Activated CD4-positive, alpha-beta T cell treated with anti-CD3 and anti-CD28 coated beads, Interleukin-2, amount 10 ng/mL, durations not matched to agents 7 days and 5 days (primary cell): ENCODE results near the gene NME7. TPM values are rescaled to one million over a fixed set of nuclear protein-coding genes. Genes with fewer than 3 reads are reported as not detected.
"Not testable (repeated sequence)": the region's sequence is repeated elsewhere in the genome, so short reads cannot be mapped to it uniquely, and the experiment has no call there.

ENCODE experiments used
- CTCF ChIA-PET: fragments of 350-600 bp; sonication (Branson Sonifier 250); formaldehyde crosslinking; loops from one replicate; lab custom pipeline; 2021; ENCODE audit warnings: antibody characterized with exemption; lab: Charles Lee
- POLR2A ChIA-PET: fragments of 350-600 bp; sonication (Branson Sonifier 250); formaldehyde crosslinking; loops from one replicate; lab custom pipeline; 2021; ENCODE audit warnings: antibody characterized with exemption; lab: Charles Lee
- DNase-seq: peaks from one replicate; pipeline ENCODE4 v3.0.0-alpha.2; 2020
- H3K27ac Mint-ChIP-seq: one replicate; pipeline ENCODE4 v1.8.0; 2021; ENCODE audit warnings: mild to moderate bottlenecking, moderate library complexity, mixed read lengths
- H3K27me3 Mint-ChIP-seq: one replicate; pipeline ENCODE4 v1.8.0; 2021; ENCODE audit warnings: mixed read lengths
- H3K36me3 Mint-ChIP-seq: one replicate; pipeline ENCODE4 v1.8.0; 2021; ENCODE audit warnings: low read depth, mixed read lengths
- H3K4me1 Mint-ChIP-seq: one replicate; pipeline ENCODE4 v1.8.0; 2021; ENCODE audit warnings: mixed read lengths
- H3K4me3 Mint-ChIP-seq: one replicate; pipeline ENCODE4 v1.8.0; 2021; ENCODE audit warnings: mild to moderate bottlenecking, moderate library complexity, mixed read lengths
- H3K9me3 Mint-ChIP-seq: one replicate; pipeline ENCODE4 v1.8.0; 2021; ENCODE audit warnings: mixed read lengths
- total RNA-seq, 2 experiments: library from RNA; stranded (reverse); gene quantifications; one replicate each; pipeline ENCODE4 v1.2.3, GENCODE V29; 2021

NME7 gene
- total RNA-seq, 2 experiments from 2014 or later, result 16.6 to 16.9 TPM

- Mint-ChIP-seq H3K9me3 (peaks cover 21% of the 10 kb centered on the region), H3K27ac (no peak overlapping the region), H3K4me1 (peaks cover 18% of the 10 kb centered on the region), H3K4me3 (no peak overlapping the region), H3K27me3 (no peaks in the 10 kb centered on the region), H3K36me3 (peaks cover 10% of the 10 kb centered on the region)
- DNase-seq, result no peak
- CTCF ChIA-PET, result interaction anchor here (1.2 kb wide), 1 partner anchor 10 kb away, joined by 4 read pairs; no protein-coding TSS in a partner anchor
- POLR2A ChIA-PET, result no interaction called here
These were observed 29.0 kb downstream of the NME7 start for GRCh38 chr1:169338617-169339016.

DNA sequence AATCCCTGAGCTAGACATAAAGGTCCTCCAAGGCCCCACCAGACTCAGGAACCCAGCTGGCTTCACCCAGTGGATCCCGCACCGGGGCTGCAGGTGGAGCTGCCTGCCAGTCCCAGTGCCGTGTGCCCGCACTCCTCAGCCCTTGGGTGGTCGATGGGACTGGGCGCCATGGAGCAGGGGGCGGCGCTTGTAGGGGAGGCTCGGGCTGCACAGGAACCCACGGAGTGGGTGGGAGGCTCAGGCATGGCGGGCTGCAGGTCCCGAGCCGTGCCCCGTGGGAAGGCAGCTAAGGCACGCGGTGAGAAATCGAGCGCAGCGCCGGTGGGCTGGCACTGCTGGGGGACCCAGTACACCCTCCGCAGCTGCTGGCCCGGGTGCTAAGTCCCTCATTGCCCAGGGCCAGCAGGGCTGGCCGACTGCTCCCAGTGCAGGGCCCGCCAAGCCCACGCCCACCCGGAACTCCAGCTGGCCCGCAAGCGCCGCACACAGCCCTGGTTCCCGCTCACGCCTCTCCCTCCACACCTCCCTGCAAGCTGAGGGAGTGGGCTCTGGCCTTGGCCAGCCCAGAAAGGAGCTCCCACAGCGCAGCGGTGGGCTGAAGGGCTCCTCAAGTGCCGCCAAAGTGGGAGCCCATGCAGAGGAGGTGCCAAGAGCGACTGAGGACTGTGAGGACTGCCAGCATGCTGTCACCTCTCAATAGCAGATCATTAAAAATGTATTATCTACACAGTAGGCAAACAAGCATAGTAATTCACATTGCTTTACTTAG lies 30.5 kb downstream of the NME7 start:
- DNase-seq, H3K27ac Mint-ChIP-seq, H3K36me3 Mint-ChIP-seq, H3K27me3 Mint-ChIP-seq, H3K4me3 Mint-ChIP-seq, POLR2A ChIA-PET, CTCF ChIA-PET: not testable (repeated sequence)
- Mint-ChIP-seq H3K4me1 (peaks cover 18% of the 10 kb centered on the region), H3K9me3 (peaks cover 24% of the 10 kb centered on the region)

DNA sequence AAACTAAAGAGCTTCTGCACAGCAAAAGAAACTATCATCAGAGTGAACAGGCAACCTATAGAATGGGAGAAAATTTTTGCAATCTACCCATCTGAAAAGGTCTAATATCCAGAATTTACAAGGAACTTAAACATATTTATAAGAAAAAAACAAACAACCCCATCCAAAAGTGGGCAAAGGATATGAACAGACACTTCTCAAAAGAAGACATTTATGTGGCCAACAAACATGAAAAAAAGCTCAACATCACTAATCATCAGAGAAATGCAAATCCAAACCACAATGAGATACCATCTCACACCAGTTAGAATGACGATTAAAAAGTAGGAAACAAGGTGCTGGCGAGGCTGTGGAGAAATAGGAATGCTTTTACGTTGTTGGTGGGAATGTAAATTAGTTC lies 32.9 kb downstream of the NME7 start:
- H3K36me3 Mint-ChIP-seq, result peaks cover 10% of the 10 kb centered on the region
- H3K27ac Mint-ChIP-seq, DNase-seq, H3K4me3 Mint-ChIP-seq, POLR2A ChIA-PET, H3K27me3 Mint-ChIP-seq, CTCF ChIA-PET: not testable (repeated sequence)
- peaks cover 19% of the 10 kb centered on the region for H3K9me3 Mint-ChIP-seq
- peaks cover 13% of the 10 kb centered on the region for H3K4me1 Mint-ChIP-seq

DNA sequence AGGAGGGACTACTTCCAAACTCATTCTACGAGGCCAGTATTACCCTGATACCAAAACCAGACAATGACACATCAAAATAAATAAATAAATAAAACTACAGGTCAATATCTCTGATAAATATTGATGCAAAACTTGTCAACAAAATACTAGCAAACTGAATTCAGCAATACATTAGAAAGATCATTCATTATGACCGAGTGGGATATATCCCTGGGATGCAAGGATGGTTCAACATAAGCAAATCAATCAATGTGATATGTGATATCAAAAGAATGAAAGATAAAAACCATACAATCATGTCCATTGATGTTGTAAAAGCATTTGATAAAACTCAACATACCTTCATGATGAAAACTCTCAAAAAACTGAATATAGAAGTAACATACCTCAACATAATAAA lies 36.7 kb downstream of the NME7 start:
- H3K36me3 Mint-ChIP-seq, result peaks cover 12% of the 10 kb centered on the region
- peaks cover 22% of the 10 kb centered on the region for H3K9me3 Mint-ChIP-seq
- peaks cover 9% of the 10 kb centered on the region for H3K4me1 Mint-ChIP-seq
- no peak for DNase-seq
- no peak overlapping the region for H3K4me3 Mint-ChIP-seq
- no peaks in the 10 kb centered on the region for H3K27me3 Mint-ChIP-seq
- ChIA-PET CTCF (no interaction called here), POLR2A (no interaction called here)
- H3K27ac Mint-ChIP-seq, result no peak overlapping the region

DNA sequence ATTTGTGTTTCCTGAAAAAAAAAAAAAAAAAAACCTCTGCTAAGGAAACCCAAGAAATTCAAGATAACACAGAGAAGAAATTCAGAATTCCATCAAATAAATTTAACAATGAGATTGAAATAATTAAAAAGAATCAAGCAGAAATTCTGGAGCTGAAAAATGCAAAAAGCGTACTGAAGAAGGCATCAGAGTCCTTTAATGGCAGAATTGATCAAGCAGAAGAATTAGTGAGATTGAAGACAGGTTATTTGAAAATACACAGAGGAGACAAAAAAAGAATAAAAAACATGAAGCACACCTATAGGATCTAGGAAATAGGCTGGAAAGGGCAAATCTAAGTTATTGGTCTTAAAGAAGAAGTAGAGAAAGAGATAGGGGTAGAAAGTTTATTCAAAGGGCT lies 38.2 kb downstream of the NME7 start:
- DNase-seq, result no peak
- H3K4me3 Mint-ChIP-seq, result no peak overlapping the region
- ChIA-PET POLR2A (no interaction called here), CTCF (interaction anchor here (0.6 to 0.7 kb wide), 2 partner anchors 79 to 554 kb away, joined by 5 to 7 read pairs; no protein-coding TSS in a partner anchor)
- peaks cover 17% of the 10 kb centered on the region for H3K9me3 Mint-ChIP-seq
- no peak overlapping the region for H3K27ac Mint-ChIP-seq
- no peaks in the 10 kb centered on the region for H3K27me3 Mint-ChIP-seq
- H3K36me3 Mint-ChIP-seq, result peaks cover 7% of the 10 kb centered on the region
- H3K4me1 Mint-ChIP-seq, result peaks cover 10% of the 10 kb centered on the region

- CTCF ChIA-PET, result no interaction called here
- Mint-ChIP-seq H3K9me3 (peaks cover 17% of the 10 kb centered on the region), H3K27ac (no peak overlapping the region), H3K4me3 (no peak overlapping the region), H3K36me3 (peaks cover 7% of the 10 kb centered on the region), H3K27me3 (no peaks in the 10 kb centered on the region), H3K4me1 (peaks cover 10% of the 10 kb centered on the region)
- POLR2A ChIA-PET, result no interaction called here
- no peak for DNase-seq
These were observed 39.7 kb downstream of the NME7 start for GRCh38 chr1:169327875-169328274.

GRCh38 chr1:169326956-169327268 lies 40.7 kb downstream of the NME7 start:
- ChIA-PET POLR2A (no interaction called here), CTCF (interaction anchor here (0.5 to 1.9 kb wide), 3 partner anchors 13 to 598 kb away, joined by 3 to 4 read pairs (median 4); partner anchors contain the start of gene DPT)
- peaks cover 7% of the 10 kb centered on the region for H3K36me3 Mint-ChIP-seq
- H3K27me3 Mint-ChIP-seq, result no peaks in the 10 kb centered on the region
- H3K27ac Mint-ChIP-seq, result no peak overlapping the region
- peaks cover 10% of the 10 kb centered on the region for H3K4me1 Mint-ChIP-seq
- peaks cover 14% of the 10 kb centered on the region for H3K9me3 Mint-ChIP-seq
- H3K4me3 Mint-ChIP-seq, result no peak overlapping the region
- DNase-seq, result no peak

DNA sequence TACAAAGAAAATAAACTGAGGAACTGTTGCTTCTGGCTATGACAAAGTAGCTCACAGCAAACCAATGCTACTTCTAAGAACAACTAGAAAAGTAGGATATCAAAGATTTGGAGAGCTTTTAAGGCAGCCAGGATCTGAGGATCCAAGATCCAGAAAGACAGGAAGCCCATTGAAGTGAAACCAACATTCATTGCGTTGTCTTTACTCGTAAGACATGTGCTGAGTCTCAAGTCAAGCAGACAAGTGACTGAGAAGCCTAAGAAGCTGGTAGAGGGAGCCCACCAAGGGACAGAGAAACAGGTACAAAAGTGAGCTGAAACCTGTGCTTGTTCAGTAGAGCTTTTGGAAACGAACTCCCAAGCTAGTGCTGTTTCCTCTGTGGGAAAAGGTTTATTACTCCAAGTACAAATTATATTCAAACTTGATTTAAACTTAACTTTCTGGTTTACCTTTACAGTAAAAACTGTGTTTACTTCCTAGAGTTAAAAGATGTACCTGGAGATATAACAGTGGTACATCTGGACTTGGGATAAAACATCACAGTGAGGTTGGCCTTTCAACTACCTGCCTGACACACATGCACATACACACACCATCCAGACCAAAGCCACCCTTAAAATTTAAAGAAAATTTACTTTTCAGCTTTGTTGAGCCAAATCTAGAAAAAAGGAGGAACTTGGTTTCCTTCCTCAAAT lies 41.2 kb downstream of the NME7 start:
- Mint-ChIP-seq H3K27ac (no peak overlapping the region), H3K36me3 (peaks cover 7% of the 10 kb centered on the region), H3K4me3 (no peak overlapping the region), H3K27me3 (no peaks in the 10 kb centered on the region), H3K4me1 (peaks cover 10% of the 10 kb centered on the region), H3K9me3 (peaks cover 14% of the 10 kb centered on the region)
- ChIA-PET CTCF (interaction anchor here (0.5 to 1.9 kb wide), 2 partner anchors 24 to 597 kb away, joined by 3 to 4 read pairs; partner anchors contain the start of gene DPT), POLR2A (no interaction called here)
- DNase-seq, result no peak

DNA sequence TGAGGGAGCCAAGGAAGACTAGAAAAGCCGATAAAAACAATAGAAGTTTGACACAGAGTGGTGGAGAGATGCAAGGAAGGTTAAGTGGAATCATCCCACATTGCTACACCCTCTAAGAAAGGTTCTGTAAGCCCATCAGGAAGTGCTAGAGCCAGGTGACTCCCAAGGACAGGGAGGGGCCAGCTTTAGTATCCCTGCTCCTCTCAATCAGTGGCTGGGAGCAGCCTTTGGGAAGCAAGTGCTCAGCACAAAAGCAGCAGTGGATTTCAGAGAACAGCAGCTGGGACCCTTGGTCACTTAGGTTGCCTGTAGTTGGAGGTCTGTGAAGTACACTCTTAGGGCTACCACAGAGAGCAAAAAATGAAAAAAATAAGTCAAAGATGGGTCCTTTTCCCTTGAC lies 42.5 kb downstream of the NME7 start:
- Mint-ChIP-seq H3K4me1 (peaks cover 10% of the 10 kb centered on the region), H3K27me3 (no peaks in the 10 kb centered on the region), H3K36me3 (peaks cover 6% of the 10 kb centered on the region), H3K27ac (no peak overlapping the region), H3K9me3 (peaks cover 11% of the 10 kb centered on the region), H3K4me3 (no peak overlapping the region)
- no peak for DNase-seq
- POLR2A ChIA-PET, result no interaction called here
- CTCF ChIA-PET, result interaction anchor here (1.0 to 1.9 kb wide), 2 partner anchors 26 to 213 kb away, joined by 3 to 4 read pairs; no protein-coding TSS in a partner anchor

DNA sequence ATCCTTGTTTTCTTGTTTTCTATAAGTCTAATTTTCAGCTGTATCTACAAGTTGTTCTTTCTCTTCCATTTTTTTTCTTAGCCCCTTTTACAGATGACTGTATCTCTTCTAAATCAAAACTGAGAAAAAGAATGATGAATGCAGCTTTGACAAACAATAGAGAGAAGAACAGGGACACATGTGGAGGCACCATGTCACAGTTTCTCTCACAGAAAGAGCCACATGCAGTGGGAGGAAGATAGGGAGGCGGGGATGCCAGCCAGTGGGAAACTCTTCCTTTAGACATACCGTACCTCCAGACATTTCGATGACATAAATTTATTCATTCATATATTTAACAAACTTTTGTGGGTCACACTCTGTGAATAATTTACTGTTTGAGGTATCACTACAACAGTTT lies 45.5 kb downstream of the NME7 start:
- POLR2A ChIA-PET, result no interaction called here
- H3K27ac Mint-ChIP-seq, result no peak overlapping the region
- no peaks in the 10 kb centered on the region for H3K9me3 Mint-ChIP-seq
- H3K27me3 Mint-ChIP-seq, result no peaks in the 10 kb centered on the region
- no peak overlapping the region for H3K4me3 Mint-ChIP-seq
- peaks cover 6% of the 10 kb centered on the region for H3K4me1 Mint-ChIP-seq
- peaks cover 1% of the 10 kb centered on the region for H3K36me3 Mint-ChIP-seq
- no peak for DNase-seq
- CTCF ChIA-PET, result no interaction called here

DNA sequence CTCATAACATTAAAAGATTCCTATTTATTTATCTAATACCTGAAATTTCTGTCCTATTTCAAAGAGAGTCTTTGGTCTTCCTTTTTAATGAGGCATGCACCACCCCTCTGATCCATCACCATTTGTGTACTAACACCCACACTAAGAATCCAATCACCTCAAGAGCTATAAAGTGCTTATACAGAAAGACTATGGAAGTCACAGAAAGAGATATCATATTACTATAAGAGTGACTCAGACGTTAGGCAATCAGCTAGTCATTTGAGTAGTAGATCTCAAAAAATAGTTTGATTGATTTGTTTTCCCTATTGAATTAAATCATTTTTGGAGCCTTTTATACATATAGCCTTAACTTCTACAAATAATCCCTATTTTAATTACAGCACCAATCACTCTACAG lies 46.1 kb downstream of the NME7 start:
- ChIA-PET POLR2A (no interaction called here), CTCF (no interaction called here)
- Mint-ChIP-seq H3K36me3 (peaks cover 1% of the 10 kb centered on the region), H3K27me3 (no peaks in the 10 kb centered on the region), H3K4me1 (peaks cover 4% of the 10 kb centered on the region), H3K9me3 (no peaks in the 10 kb centered on the region), H3K4me3 (no peak overlapping the region), H3K27ac (no peak overlapping the region)
- DNase-seq, result no peak

DNA sequence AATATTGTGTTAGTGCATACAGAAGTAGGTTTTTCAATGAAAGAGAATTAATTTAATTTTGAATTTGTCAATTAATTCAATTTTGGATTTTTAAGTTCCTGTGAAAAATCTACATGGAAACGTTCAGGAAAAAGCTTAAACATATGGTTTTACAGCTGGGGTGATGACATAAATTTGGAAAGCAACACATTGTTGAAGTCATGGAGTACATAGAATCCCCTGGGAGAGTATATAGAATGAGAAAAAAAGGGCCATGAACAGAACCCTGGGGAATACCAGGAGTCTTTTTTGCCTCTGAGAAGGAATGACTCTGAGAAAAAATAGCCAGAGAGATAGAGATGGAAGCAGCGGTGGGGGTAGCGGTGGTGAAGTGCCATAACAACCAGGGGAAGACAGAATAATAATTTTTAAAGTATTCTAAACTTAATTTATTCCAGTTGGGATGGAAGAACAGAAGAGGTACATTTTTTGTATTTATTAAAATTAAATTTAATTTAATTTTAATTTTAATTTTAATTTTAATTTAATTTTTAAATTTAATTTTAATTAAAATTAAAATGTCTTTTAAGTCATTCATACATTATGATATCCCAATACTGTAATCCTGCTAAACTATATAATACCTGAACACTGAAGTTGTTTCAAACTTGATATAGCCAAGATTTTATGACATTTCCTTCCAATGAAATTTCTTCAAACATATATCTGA lies 48.9 kb downstream of the NME7 start:
- H3K27ac Mint-ChIP-seq, result no peak overlapping the region
- H3K9me3 Mint-ChIP-seq, result no peaks in the 10 kb centered on the region
- POLR2A ChIA-PET, result no interaction called here
- peaks cover 1% of the 10 kb centered on the region for H3K36me3 Mint-ChIP-seq
- no peak overlapping the region for H3K4me3 Mint-ChIP-seq
- CTCF ChIA-PET, result interaction anchor here (0.7 kb wide), 1 partner anchor 191 kb away, joined by 3 read pairs; no protein-coding TSS in a partner anchor
- H3K4me1 Mint-ChIP-seq, result no peaks in the 10 kb centered on the region
- no peak for DNase-seq
- H3K27me3 Mint-ChIP-seq, result no peaks in the 10 kb centered on the region

- peaks cover 9% of the 10 kb centered on the region for H3K4me1 Mint-ChIP-seq
- DNase-seq, result no peak
- ChIA-PET POLR2A (no interaction called here), CTCF (interaction anchor here (0.6 kb wide), 1 partner anchor 182 kb away, joined by 3 read pairs; no protein-coding TSS in a partner anchor)
- H3K36me3 Mint-ChIP-seq, result peaks cover 1% of the 10 kb centered on the region
- H3K27ac Mint-ChIP-seq, result no peak overlapping the region
- no peak overlapping the region for H3K4me3 Mint-ChIP-seq
- no peaks in the 10 kb centered on the region for H3K27me3 Mint-ChIP-seq
- no peaks in the 10 kb centered on the region for H3K9me3 Mint-ChIP-seq
These were observed 51.0 kb downstream of the NME7 start for GRCh38 chr1:169316556-169316955.
